ENCODE results near the gene SASH1.

Gene SASH1

GRCh38 chr6:148342350-148343046, at the start of gene SASH1:
TSS of gene SASH1 (plus strand) at chr6:148342838. CDS start at chr6:148343068, 230 bp downstream.
- H3K4me3 ChIP-seq (ENCODE audit: low read depth, low read length), result peak within 1 kb of the TSS; percentile 86
- no peaks in the 10 kb centered on the region for H3K36me3 ChIP-seq (ENCODE audit: control insufficient read depth in 2 of 2, insufficient read depth in 1 of 2, low read length in 2 of 2)
- ChIA-PET CTCF (interaction anchor here (0.7 to 1.0 kb wide), 2 partner anchors 14 to 166 kb away, joined by 3 to 5 read pairs; no protein-coding TSS in a partner anchor), POLR2A (interaction anchor here (0.6 to 0.9 kb wide), 2 partner anchors 10 to 473 kb away, joined by 3 read pairs; no protein-coding TSS in a partner anchor)
- peaks cover 22% of the 10 kb centered on the region for H3K4me1 ChIP-seq (ENCODE audit: control insufficient read depth, insufficient read depth, low read length)
- H3K27ac ChIP-seq (ENCODE audit: extremely low read depth, low read depth, low read length), result peak within 1 kb of the TSS; percentile 99
- H3K9me3 ChIP-seq (ENCODE audit: control insufficient read depth, insufficient read depth, low read depth, low read length), result no peaks in the 10 kb centered on the region
- TF ChIP-seq ZNF624 (tag by site-specific recombination; IDR thresholded peaks at IDR 0.05) (no peak), ZNF558 (tag by site-specific recombination; IDR thresholded peaks at IDR 0.05) (no peak), ZXDB (tag by site-specific recombination; IDR thresholded peaks at IDR 0.05) (peak; percentile 68), ZNF600 (tag by site-specific recombination; IDR thresholded peaks at IDR 0.05) (peak; percentile 59; the same call in 1 of the 2 replicates), ZNF114 (tag by site-specific recombination; IDR thresholded peaks at IDR 0.05) (no peak), ZNF660 (tag by site-specific recombination; IDR thresholded peaks at IDR 0.05) (peak; percentile 74), ZNF521 (tag by site-specific recombination; IDR thresholded peaks at IDR 0.05) (no peak), ZBTB1 (tag by site-specific recombination; IDR thresholded peaks at IDR 0.05) (no peak), PRDM4 (tag by site-specific recombination; IDR thresholded peaks at IDR 0.05) (peak; percentile 59), SP3 (tag by site-specific recombination; IDR thresholded peaks at IDR 0.05) (no peak), ZNF24 (tag by site-specific recombination; IDR thresholded peaks at IDR 0.05) (peak; percentile 76; the same call in 1 of the 2 replicates), FEZF1 (tag by site-specific recombination; IDR thresholded peaks at IDR 0.05) (peak; percentile 84), SP2 (tag by site-specific recombination; IDR thresholded peaks at IDR 0.05) (peak; percentile 42; the same call in 1 of the 2 replicates), ZNF292 (tag by site-specific recombination; IDR thresholded peaks at IDR 0.05; ENCODE audit: borderline replicate concordance, low read depth) (no peak), ZNF501 (tag by site-specific recombination; IDR thresholded peaks at IDR 0.05) (peak; percentile 79), PRDM6 (tag by site-specific recombination; IDR thresholded peaks at IDR 0.05) (peak; percentile 40; the same call in 1 of the 2 replicates), ZNF394 (tag by site-specific recombination; IDR thresholded peaks at IDR 0.05; ENCODE audit: borderline replicate concordance) (peak; percentile 73), AEBP2 (tag by site-specific recombination; IDR thresholded peaks at IDR 0.05; ENCODE audit: borderline replicate concordance) (no peak), ZNF707 (tag by site-specific recombination; IDR thresholded peaks at IDR 0.05) (no peak), HOXA7 (CRISPR knock-in tag; IDR thresholded peaks at IDR 0.05; ENCODE audit: borderline replicate concordance) (no peak), ZNF184 (tag by site-specific recombination; IDR thresholded peaks at IDR 0.05) (no peak), OSR2 (tag by site-specific recombination; IDR thresholded peaks at IDR 0.05) (peak; percentile 11; the same call in 1 of the 2 replicates), KLF17 (tag by site-specific recombination; IDR thresholded peaks at IDR 0.05) (peak; percentile 36; the same call in 1 of the 2 replicates), SCRT1 (tag by site-specific recombination; IDR thresholded peaks at IDR 0.05; ENCODE audit: borderline replicate concordance) (peak; percentile 93), ZNF140 (tag by site-specific recombination; IDR thresholded peaks at IDR 0.05) (no peak), INSM2 (tag by site-specific recombination; IDR thresholded peaks at IDR 0.05) (peak; percentile 55; the same call in 1 of the 2 replicates), SALL2 (tag by site-specific recombination; IDR thresholded peaks at IDR 0.05; ENCODE audit: borderline replicate concordance) (no peak), ZNF514 (tag by site-specific recombination; IDR thresholded peaks at IDR 0.05) (no peak), KLF1 (tag by site-specific recombination; IDR thresholded peaks at IDR 0.05) (no peak), ZNF266 (tag by site-specific recombination; IDR thresholded peaks at IDR 0.05; ENCODE audit: low read depth) (no peak), ZNF843 (tag by site-specific recombination; IDR thresholded peaks at IDR 0.05) (peak; percentile 66)

All from HEK293 (cell line).